ENCODE data around the gene NCKAP5. TPM values are rescaled to one million over a fixed set of nuclear protein-coding genes. Genes with fewer than 3 reads are reported as not detected.

Gene NCKAP5
- total and polyA plus RNA-seq, 9 of the 15 experiments (the other 6 are each of a cell fraction or from before 2014, with no cell fraction given) = not detected

GRCh38 chr2:133498662-133499585, 69.3 kb downstream of the NCKAP5 start:
- DNase-seq (ENCODE audit: extremely low read depth in 1 of 4, low spot score in 3 of 4) (no peak), ATAC-seq (no peak), FAIRE-seq (no peak)
- Histone ChIP-seq H3K9me1 (ENCODE audit: control insufficient read depth, insufficient read depth, low read length) (no peaks in the 10 kb centered on the region), H3K27me3 (ENCODE audit: control insufficient read depth in 2 of 2, insufficient read depth in 2 of 2, low read length in 2 of 2) (no peaks in the 10 kb centered on the region), H3K9me3 (replicated peaks; ENCODE audit: control insufficient read depth, insufficient read depth, low read depth, low read length) (no peaks in the 10 kb centered on the region), H3K36me3 (ENCODE audit: control insufficient read depth, insufficient read depth, low read length) (no peaks in the 10 kb centered on the region), H3K9ac (ENCODE audit: insufficient read depth in 1 of 2, low read depth in 2 of 2, low read length in 2 of 2) (no peak overlapping the region), H4K20me1 (replicated peaks; ENCODE audit: control insufficient read depth, insufficient read depth, low read length) (no peaks in the 10 kb centered on the region), H3K4me3 (no peak overlapping the region), H3K27ac (ENCODE audit: extremely low read depth, low read depth, low read length) (no peak overlapping the region), H2AFZ (ENCODE audit: low read depth, low read length) (no peak overlapping the region), H3K4me1 (replicated peaks in 1 of 2; ENCODE audit: control insufficient read depth in 2 of 2, insufficient read depth in 2 of 2, low read length in 2 of 2) (no peaks in the 10 kb centered on the region), H3K4me2 (ENCODE audit: insufficient read depth, low read length) (no peak overlapping the region), H3K79me2 (ENCODE audit: control insufficient read depth, insufficient read depth, low read length) (no peaks in the 10 kb centered on the region)
- 0% methylated on average over 6 of the region's 8 CpGs for WGBS (ENCODE audit: insufficient coverage, low coverage, missing lambda C conversion rate)
- in situ Hi-C loops (cut with MboI) = no loop called here
- ChIA-PET CTCF (ENCODE audit: low intra/inter-chr PET ratio) (no interaction called here), POLR2A (no interaction called here)
- intact Hi-C loops (cut with micrococcal nuclease) = no loop called here
- BruUV-seq (replicated peaks) = no TSS peak
- TF ChIP-seq U2AF1 (optimal IDR thresholded peaks at IDR 0.05; ENCODE audit: low read depth, low read length) (no peak), HDGF (IDR thresholded peaks at IDR 0.05) (no peak), ZNF561 (CRISPR knock-in tag; conservative IDR thresholded peaks at IDR 0.05) (no peak), E2F3 (CRISPR knock-in tag; IDR thresholded peaks at IDR 0.05) (no peak), HOXB6 (CRISPR knock-in tag; IDR thresholded peaks at IDR 0.05; ENCODE audit: borderline replicate concordance) (no peak), SP1 (CRISPR knock-in tag; IDR thresholded peaks at IDR 0.05) (no peak), TEAD2 (tag; IDR thresholded peaks at IDR 0.05) (no peak), HDAC6 (IDR thresholded peaks at IDR 0.05; ENCODE audit: low read depth, low read length) (no peak), ZNF140 (CRISPR knock-in tag; IDR thresholded peaks at IDR 0.05) (no peak), ZNF518B (CRISPR knock-in tag; IDR thresholded peaks at IDR 0.05) (no peak), MAFF (IDR thresholded peaks at IDR 0.05; ENCODE audit: low read length) (no peak), BCL6 (CRISPR knock-in tag; IDR thresholded peaks at IDR 0.05) (no peak), JUN (IDR thresholded peaks at IDR 0.05; ENCODE audit: borderline replicate concordance, low read depth, low read length) (no peak), JUN (CRISPR knock-in tag; IDR thresholded peaks at IDR 0.05; ENCODE audit: borderline replicate concordance) (no peak), E2F5 (CRISPR knock-in tag; IDR thresholded peaks at IDR 0.05) (no peak), EGR1 (conservative IDR thresholded peaks at IDR 0.05) (no peak)
- TF ChIP-seq, protein P1, sequence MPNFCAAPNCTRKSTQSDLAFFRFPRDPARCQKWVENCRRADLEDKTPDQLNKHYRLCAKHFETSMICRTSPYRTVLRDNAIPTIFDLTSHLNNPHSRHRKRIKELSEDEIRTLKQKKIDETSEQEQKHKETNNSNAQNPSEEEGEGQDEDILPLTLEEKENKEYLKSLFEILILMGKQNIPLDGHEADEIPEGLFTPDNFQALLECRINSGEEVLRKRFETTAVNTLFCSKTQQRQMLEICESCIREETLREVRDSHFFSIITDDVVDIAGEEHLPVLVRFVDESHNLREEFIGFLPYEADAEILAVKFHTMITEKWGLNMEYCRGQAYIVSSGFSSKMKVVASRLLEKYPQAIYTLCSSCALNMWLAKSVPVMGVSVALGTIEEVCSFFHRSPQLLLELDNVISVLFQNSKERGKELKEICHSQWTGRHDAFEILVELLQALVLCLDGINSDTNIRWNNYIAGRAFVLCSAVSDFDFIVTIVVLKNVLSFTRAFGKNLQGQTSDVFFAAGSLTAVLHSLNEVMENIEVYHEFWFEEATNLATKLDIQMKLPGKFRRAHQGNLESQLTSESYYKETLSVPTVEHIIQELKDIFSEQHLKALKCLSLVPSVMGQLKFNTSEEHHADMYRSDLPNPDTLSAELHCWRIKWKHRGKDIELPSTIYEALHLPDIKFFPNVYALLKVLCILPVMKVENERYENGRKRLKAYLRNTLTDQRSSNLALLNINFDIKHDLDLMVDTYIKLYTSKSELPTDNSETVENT (CRISPR knock-in tag; IDR thresholded peaks at IDR 0.05) = no peak

Measured in K562 (cell line).